HL-60/S4 treated with phorbol 12-myristate 13-acetate at 8.2 ng/mL for 4 days and 3 days (cell line): Measurements from ENCODE around the gene GHR.

Experiments used
- in situ Hi-C: fragments of 300-500 bp; cut with MboI; formaldehyde crosslinking; loops from 2 replicates; pipeline ENCODE4 v1.15.0; 2022; ENCODE audit warnings: low sequenced_read_pairs

GHR gene

GRCh38 chr5:42597318-42597937 is 174.2 kb downstream of the GHR start:
- in situ Hi-C loops: no loop called here

GRCh38 chr5:42598311-42598710 is 175.1 kb downstream of the GHR start:
- in situ Hi-C loops: no loop called here

GRCh38 chr5:42599106-42599505 is 175.9 kb downstream of the GHR start:
- in situ Hi-C loops: no loop called here

- in situ Hi-C loops: no loop called here
These were observed 177.2 kb downstream of the GHR start for GRCh38 chr5:42600441-42600840.

- in situ Hi-C loops: no loop called here
These were observed 181.0 kb downstream of the GHR start for GRCh38 chr5:42604171-42604711.

- in situ Hi-C loops: no loop called here
These were observed 182.3 kb downstream of the GHR start for GRCh38 chr5:42605490-42605889.

- in situ Hi-C loops: no loop called here
These were observed 183.2 kb downstream of the GHR start for GRCh38 chr5:42606464-42606869.

- in situ Hi-C loops: no loop called here
These were observed 188.2 kb downstream of the GHR start for GRCh38 chr5:42611437-42611836.

- in situ Hi-C loops: no loop called here
These were observed 189.6 kb downstream of the GHR start for GRCh38 chr5:42612750-42613366.

GRCh38 chr5:42614509-42614908 is 191.3 kb downstream of the GHR start:
- in situ Hi-C loops: no loop called here

GRCh38 chr5:42620579-42621216 is 197.5 kb downstream of the GHR start:
- in situ Hi-C loops: no loop called here

- in situ Hi-C loops: no loop called here
These were observed 198.0 kb downstream of the GHR start for GRCh38 chr5:42621242-42621641.

GRCh38 chr5:42621662-42622061 is 198.4 kb downstream of the GHR start:
- in situ Hi-C loops: no loop called here

GRCh38 chr5:42624912-42625311 is 201.7 kb downstream of the GHR start:
- in situ Hi-C loops: no loop called here

GRCh38 chr5:42626462-42626861 is 203.2 kb downstream of the GHR start:
- in situ Hi-C loops: no loop called here

- in situ Hi-C loops: no loop called here
These were observed 205.6 kb downstream of the GHR start for GRCh38 chr5:42628821-42629220.

- in situ Hi-C loops: no loop called here
These were observed 206.0 kb downstream of the GHR start for GRCh38 chr5:42629284-42629683.

GRCh38 chr5:42631241-42631640 is 208.0 kb downstream of the GHR start:
- in situ Hi-C loops: no loop called here

GRCh38 chr5:42632354-42632900 is 209.2 kb downstream of the GHR start:
- in situ Hi-C loops: no loop called here

GRCh38 chr5:42634575-42634974 is 211.3 kb downstream of the GHR start:
- in situ Hi-C loops: no loop called here

- in situ Hi-C loops: no loop called here
These were observed 213.2 kb downstream of the GHR start for GRCh38 chr5:42636425-42636824.

GRCh38 chr5:42636946-42637345 is 213.7 kb downstream of the GHR start:
- in situ Hi-C loops: no loop called here
